ENCODE data around the gene ARHGAP26. TPM values are rescaled to one million over a fixed set of nuclear protein-coding genes. Genes with fewer than 3 reads are reported as not detected.

The ARHGAP26 gene
- polyA plus RNA-seq, 1 donor (not counting 4 experiments of a cell fraction or from before 2014, with no cell fraction given) = 3.9 TPM

DNA sequence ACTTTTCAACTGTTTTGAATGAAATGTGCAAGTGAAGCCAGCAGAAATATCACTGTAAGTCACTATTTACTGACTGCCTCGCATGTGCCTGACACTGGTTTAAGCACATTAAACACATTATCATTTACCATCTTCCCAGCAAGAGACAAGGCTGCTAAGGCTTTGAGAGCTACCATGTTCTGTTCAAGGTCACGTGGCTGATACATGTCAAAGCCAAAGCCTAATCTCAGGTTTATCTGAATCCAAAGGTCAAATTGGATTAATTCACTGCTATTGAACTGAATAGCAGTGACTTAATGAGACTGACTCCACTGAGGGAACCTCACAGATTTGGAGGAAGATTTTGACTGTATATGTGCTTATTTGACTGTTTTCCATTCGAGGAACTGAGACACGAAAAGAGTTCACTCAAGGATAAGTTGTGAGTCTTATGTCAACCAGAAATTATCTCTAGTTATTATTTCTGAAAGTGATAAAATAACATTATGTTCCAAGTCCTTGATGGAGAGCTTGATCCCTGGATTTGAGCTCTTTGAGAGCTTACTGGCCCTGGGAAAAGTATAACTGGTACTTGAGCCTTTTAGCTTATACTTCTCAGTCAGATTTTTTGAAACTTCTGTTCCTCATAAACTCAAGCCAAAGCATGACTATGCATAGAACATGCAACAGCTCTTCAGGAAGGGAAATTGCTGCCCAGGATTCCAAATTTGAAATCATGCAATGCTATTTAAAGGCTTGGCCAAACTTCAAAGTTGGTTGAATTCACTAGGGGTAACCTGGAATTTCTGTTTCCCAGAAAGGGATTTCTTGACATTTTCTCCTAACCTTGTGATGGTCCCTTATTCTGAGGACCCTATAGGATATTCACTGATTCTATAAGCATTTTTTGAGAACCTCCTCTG is 23.4 kb upstream of the ARHGAP26 start:
- Histone ChIP-seq H3K36me3 (ENCODE audit: control insufficient read depth in 2 of 2, extremely low read depth in 1 of 2, insufficient read depth in 2 of 2, low read length in 2 of 2) (no peaks in the 10 kb centered on the region), H3K27me3 (ENCODE audit: control insufficient read depth, extremely low read depth, insufficient read depth, low read length) (no peaks in the 10 kb centered on the region), H4K20me1 (ENCODE audit: control insufficient read depth, extremely low read depth, insufficient read depth, low read length) (no peaks in the 10 kb centered on the region), H3K79me2 (ENCODE audit: control insufficient read depth, insufficient read depth, low read length) (no peaks in the 10 kb centered on the region), H3K9me1 (ENCODE audit: control insufficient read depth, extremely low read depth, insufficient read depth, low read length) (no peaks in the 10 kb centered on the region), H2AFZ (ENCODE audit: control insufficient read depth, low read length) (no peak overlapping the region), H3K4me2 (ENCODE audit: control insufficient read depth, extremely low read depth, insufficient read depth, low read depth, low read length) (no peak overlapping the region), H3K9ac (ENCODE audit: control insufficient read depth, extremely low read depth, insufficient read depth, low read length) (no peak overlapping the region), H3K9me3 (ENCODE audit: control insufficient read depth, low read depth, low read length) (no peaks in the 10 kb centered on the region), H3K27ac (ENCODE audit: control insufficient read depth, insufficient read depth, low read length) (no peak overlapping the region), H3K4me3 (ENCODE audit: control insufficient read depth in 2 of 3, extremely low read depth in 1 of 3, insufficient read depth in 2 of 3, low read depth in 1 of 3, low read length in 3 of 3) (no peak overlapping the region), H3K4me1 (ENCODE audit: control insufficient read depth, extremely low read depth, insufficient read depth, low read length) (peaks cover 19% of the 10 kb centered on the region)
- DNase-seq (ENCODE audit: low read depth, low spot score) (no peak), FAIRE-seq (peak; percentile 34)
- TF ChIP-seq EZH2 (IDR thresholded peaks at IDR 0.05; ENCODE audit: low read length) = no peak
- dilution Hi-C loops (cut with MboI; ENCODE audit: extremely low pct_ligation_motif_present, low sequenced_read_pairs) = no loop called here

DNA sequence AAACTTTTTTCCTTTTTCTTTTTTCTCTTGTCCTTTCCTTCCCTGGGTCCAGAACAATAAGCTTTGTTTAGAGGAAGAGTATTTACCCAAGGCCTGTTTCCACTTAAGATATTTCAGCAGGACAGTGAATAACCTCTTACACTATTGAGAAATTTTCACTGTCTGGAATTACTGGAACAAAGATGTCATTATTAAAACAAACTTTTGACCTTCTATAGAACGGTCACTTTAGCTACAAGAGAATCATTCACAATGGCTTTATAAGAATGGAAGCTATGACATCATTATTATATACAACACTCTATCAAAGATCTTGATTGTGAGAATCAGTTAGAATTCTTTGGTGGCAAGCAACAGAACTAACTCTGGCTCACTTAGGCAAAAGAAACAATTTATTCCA is 22.0 kb upstream of the ARHGAP26 start:
- TF ChIP-seq EZH2 (IDR thresholded peaks at IDR 0.05; ENCODE audit: low read length) = no peak
- TF ChIP-seq, protein P1, sequence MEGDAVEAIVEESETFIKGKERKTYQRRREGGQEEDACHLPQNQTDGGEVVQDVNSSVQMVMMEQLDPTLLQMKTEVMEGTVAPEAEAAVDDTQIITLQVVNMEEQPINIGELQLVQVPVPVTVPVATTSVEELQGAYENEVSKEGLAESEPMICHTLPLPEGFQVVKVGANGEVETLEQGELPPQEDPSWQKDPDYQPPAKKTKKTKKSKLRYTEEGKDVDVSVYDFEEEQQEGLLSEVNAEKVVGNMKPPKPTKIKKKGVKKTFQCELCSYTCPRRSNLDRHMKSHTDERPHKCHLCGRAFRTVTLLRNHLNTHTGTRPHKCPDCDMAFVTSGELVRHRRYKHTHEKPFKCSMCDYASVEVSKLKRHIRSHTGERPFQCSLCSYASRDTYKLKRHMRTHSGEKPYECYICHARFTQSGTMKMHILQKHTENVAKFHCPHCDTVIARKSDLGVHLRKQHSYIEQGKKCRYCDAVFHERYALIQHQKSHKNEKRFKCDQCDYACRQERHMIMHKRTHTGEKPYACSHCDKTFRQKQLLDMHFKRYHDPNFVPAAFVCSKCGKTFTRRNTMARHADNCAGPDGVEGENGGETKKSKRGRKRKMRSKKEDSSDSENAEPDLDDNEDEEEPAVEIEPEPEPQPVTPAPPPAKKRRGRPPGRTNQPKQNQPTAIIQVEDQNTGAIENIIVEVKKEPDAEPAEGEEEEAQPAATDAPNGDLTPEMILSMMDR (optimal IDR thresholded peaks at IDR 0.05 in 1 of 3, IDR thresholded peaks at IDR 0.05 in 1 of 3, conservative IDR thresholded peaks at IDR 0.05 in 1 of 3; ENCODE audit: extremely low read depth in 1 of 3, insufficient read depth in 2 of 3, low read length in 3 of 3) = no peak
- Histone ChIP-seq H3K27ac (ENCODE audit: control insufficient read depth, insufficient read depth, low read length) (no peak overlapping the region), H3K9me1 (ENCODE audit: control insufficient read depth, extremely low read depth, insufficient read depth, low read length) (no peaks in the 10 kb centered on the region), H3K27me3 (ENCODE audit: control insufficient read depth, extremely low read depth, insufficient read depth, low read length) (no peaks in the 10 kb centered on the region), H3K4me1 (ENCODE audit: control insufficient read depth, extremely low read depth, insufficient read depth, low read length) (peaks cover 20% of the 10 kb centered on the region), H3K9ac (ENCODE audit: control insufficient read depth, extremely low read depth, insufficient read depth, low read length) (no peak overlapping the region), H2AFZ (ENCODE audit: control insufficient read depth, low read length) (no peak overlapping the region), H3K36me3 (ENCODE audit: control insufficient read depth in 2 of 2, extremely low read depth in 1 of 2, insufficient read depth in 2 of 2, low read length in 2 of 2) (no peaks in the 10 kb centered on the region), H3K4me3 (ENCODE audit: control insufficient read depth in 2 of 3, extremely low read depth in 1 of 3, insufficient read depth in 2 of 3, low read depth in 1 of 3, low read length in 3 of 3) (no peak overlapping the region), H3K9me3 (ENCODE audit: control insufficient read depth, low read depth, low read length) (no peaks in the 10 kb centered on the region), H3K4me2 (ENCODE audit: control insufficient read depth, extremely low read depth, insufficient read depth, low read depth, low read length) (no peak overlapping the region), H3K79me2 (ENCODE audit: control insufficient read depth, insufficient read depth, low read length) (no peaks in the 10 kb centered on the region), H4K20me1 (ENCODE audit: control insufficient read depth, extremely low read depth, insufficient read depth, low read length) (no peaks in the 10 kb centered on the region)
- no peak for DNase-seq (ENCODE audit: low read depth, low spot score)
- dilution Hi-C loops (cut with MboI; ENCODE audit: extremely low pct_ligation_motif_present, low sequenced_read_pairs) = no loop called here
- FAIRE-seq = no peak

Measured in keratinocyte (primary cell).